GM21515 (cell line): ENCODE data around the gene DUOX1.
"Not testable (repeated sequence)": the region's sequence is repeated elsewhere in the genome, so short reads cannot be mapped to it uniquely, and the experiment has no call there.

ENCODE experiments used
- ATAC-seq: cut with Tn5 transposase; IDR thresholded peaks from one replicate; pipeline ENCODE4 v1.9.1; 2021; ENCODE audit not compliant: unreplicated experiment

Gene DUOX1

DNA sequence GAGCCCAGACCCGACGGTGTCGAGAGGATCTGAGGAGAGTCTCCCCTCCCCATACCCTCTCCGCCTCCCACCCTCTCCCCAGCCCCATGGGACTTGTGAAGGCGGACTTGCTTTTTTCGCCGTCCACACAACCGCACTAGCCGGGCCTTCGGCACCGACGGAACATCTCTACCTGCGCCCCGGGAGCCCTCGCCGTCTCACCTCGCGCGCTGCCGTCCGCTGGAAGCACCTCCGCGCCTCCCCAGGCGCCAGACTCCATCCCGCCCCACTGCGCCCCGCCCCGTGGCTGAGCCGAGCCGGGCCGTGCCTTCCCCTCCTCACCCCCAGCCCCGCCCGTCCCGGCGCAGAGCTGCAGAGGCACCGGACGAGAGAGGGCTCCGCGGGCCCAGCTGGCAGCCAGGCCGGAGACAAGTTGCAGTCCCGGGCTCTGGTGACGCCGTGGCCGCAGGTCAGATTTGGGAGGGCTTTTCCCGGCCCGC is at the start of gene DUOX1, which contains the start of gene DUOXA1:
DUOX1 (plus strand) TSS at position 344 of the 479 bp plus-strand sequence. CDS start 1,973 bp downstream, outside the sequence.
DUOXA1 (minus strand) TSS at position 229 of the 479 bp plus-strand sequence. CDS start 6,865 bp downstream, outside the sequence.
- ATAC-seq, result no peak

DNA sequence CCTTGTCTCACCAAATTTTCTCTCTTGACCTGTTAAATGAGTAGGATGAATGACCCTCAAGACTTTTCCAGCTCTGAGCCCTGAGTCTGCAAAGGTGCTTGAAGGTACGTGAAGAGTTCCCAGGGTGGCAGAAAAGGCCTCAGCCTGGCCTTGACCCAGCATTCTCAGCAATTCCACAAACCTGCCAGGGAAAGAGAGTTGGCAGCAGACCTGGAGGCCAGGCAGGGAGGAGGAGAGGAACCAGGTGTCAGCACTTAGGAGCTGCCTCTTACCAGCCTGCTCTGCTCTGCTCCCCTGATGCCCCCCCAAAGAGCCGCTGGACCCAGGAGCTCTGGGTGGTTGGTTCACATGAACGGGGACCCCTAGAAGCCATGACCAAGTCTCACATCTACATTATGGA is 49.2 kb upstream of the DUOX1 start:
- not testable (repeated sequence) for ATAC-seq

DNA sequence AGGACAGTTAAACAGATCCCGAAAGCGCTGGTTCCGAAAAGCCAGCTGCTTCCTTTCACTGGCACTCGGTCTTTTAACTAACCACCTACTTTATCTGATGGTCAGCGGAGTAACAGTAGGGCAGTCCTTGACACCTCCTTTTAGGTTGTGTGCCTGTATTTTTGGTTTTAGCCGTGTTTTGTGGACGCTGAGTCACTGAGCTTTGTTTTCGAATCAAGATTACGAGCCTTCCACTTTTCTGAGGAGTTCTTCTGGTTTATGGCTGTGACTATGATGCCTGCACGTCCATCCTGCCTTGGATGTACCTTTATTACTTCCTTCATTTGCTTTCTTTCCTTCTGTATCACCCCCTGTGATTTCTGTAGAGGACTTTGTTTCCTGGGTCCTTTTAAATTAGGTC is 47.4 kb upstream of the DUOX1 start:
- not testable (repeated sequence) for ATAC-seq

DNA sequence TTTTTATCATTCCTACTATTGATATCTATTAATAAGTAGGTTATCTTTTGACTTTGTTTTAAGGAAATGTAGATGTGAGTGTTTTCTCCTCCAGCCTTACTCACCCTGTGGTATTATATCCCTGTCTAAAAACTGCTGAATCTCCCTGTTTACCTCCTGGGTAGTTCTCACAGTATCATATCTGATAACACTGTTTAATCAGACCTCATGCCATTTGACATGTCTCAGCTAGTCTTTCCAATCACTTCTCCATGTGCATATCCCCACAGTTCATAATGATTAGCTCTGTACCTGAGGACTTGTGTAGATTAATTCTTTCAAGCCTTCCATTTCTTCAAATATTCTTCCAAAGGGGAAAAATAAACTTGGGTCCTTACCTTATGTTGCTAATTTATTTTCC is 46.6 kb upstream of the DUOX1 start:
- no peak for ATAC-seq

DNA sequence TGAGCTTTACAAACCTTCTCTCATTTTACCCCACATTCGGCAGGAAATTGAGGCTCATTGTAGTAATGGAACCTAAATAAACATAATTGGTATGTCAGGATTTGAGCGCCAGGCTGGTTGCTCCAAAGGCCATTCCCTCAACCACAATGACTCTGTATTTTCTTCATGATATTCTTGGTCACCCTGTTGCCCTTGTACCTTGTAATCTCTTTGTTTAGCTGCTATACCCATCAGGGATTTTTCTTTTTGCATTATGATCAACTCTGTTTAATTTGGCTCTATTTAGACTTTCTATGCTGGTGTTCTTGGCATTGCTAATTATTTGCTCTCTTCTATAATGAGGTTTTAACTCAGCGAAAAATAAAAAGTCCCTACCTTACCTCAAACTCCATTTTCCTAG is 45.6 kb upstream of the DUOX1 start:
- ATAC-seq, result no peak

DNA sequence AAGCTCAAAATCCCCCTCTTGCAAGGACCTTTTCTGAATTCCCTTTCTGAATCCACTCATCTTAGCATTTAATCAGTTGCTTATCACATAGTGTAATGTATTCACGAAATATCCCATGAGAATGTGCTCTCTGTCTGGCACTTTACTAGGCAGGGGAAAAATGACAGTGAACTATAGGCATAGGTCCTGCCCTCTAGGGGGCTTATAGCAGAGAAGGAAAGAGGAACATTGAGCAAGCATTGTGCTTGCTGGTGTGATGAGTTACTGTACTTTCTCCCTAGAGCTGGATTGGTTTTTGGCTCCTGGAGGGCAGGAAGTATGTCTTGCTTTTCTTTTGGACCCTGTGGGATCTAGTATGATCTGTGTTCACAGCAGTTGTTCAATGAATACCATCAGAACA is 42.3 kb upstream of the DUOX1 start:
- ATAC-seq, result no peak

DNA sequence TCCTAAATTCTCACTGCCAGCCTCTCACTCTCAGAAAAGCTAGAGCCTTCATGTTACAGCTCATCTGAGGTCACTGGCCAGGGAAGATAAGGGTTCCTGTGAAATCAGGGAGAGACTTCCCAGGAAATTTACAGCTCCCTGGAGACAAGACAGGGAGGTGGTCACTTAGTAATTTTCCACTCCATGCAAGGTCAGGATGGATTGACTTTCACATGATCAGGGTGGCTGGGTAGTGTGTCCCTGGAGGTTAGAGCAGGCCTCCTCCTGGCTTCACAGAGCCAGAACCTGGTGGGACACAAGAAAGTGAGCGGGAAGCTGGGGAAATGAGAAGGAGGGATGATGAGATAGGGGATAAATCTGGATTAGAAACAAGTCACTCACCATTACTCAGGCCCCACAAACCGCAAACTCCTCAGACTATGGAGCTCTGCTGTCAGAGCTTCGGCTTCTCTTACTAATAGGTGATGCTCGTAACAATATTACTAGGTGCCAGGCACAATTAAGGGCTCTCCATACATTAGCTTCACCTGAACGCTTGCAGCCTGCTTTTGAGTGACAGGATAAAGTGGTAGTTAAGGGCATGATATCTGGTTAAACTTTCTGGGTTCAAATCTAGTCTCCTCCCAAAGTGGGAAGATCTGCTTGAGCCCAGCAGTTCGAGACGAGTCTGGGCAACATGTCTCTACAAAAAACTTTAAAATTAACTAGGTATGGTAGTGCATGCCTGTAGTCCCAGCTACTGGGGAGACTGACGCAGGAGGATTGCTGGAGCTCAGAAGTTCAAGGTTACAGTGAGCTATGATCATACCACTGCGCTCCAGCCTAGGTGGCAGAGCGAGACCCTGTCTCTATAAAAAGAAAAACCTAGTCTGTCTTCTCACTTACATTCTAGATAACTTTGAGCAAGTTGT is 40.7 kb upstream of the DUOX1 start:
- ATAC-seq, result no peak

DNA sequence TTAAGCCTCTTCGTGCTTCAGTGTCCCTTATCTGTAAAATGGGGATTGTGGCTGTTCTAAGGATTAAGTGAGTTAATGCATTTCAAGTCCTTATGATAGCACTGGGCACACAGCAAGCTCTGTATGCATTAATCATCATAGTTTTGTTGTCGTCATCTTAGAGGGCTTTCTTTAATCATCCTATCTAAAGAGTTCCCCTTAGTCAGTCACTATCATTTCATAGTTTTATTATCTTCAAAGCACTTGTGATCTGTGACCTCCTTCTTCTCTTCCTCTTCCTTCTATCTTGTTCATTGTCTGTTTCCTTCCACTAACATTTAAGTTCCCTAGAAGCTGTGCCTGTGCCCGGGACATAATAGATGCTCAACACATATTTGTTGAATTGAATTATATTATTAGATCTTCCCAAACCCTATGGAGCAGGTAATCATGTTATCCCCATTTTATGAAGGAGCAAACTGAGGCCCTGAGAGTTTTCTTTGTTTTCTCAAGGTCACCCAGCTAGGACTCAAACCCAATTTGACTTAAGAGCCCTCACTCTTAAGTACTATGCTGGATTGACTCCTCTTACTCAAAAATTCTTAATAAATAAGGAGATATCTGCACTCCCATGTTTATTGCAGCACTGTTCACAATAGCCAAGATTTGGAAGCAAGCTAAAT is 40.0 kb upstream of the DUOX1 start:
- no peak for ATAC-seq

DNA sequence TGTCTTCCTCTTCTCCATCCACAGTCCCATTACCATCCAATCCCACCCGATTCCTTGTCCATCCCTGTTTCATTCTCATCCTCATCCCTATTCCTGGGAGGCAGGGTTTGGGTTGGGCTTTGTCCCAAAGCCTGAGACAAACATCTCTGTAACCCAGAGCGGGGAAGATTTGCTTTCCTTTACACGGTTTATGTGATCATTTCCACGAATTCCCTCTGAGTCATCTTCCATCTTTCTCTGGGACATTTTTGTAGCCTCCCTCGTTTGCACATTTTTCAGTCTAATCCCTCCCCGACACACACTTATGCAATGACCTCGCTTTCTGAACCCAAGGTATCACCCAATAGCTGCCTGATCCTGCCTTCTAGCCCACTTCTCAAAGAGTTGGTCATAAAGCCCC is 38.6 kb upstream of the DUOX1 start:
- ATAC-seq, result no peak

DNA sequence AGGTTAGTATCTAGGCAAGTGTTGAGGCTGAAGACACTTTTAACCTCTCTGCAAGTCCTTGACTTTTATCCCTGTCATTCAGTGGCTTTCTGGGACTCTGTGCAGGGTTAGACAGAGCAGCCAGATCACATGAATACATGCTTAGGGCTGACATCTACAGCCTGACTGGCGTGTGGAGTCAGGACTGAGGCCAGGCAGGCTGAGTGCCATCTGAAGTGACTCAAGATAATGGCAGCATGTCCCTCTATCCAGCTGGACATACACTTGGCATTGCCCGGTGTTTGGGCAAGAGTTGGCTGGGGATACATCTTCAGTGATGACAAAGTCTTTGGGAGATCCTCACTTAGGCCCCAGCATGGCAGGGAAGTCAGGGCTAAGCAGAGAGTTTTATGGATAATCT is 38.2 kb upstream of the DUOX1 start:
- ATAC-seq, result no peak

DNA sequence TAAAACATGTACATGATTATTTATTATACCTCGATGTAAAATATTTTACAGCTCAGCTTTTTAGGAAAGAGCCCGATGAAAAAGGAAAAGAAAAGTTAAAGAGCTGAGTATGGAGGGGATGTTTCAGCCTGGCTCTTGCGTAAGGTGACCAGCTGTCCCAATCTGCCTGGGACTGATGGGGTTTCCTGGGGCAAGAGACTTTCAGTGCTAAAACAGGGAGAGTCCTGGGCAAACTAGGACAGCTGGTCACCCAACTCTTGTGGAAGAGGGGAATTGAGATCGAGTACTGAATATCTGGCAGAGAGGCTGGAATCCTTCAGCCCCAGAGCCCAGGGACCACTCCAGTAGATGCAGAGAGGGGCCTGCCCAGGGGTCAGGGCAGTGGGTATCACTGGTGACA is 36.8 kb upstream of the DUOX1 start:
- ATAC-seq, result no peak

DNA sequence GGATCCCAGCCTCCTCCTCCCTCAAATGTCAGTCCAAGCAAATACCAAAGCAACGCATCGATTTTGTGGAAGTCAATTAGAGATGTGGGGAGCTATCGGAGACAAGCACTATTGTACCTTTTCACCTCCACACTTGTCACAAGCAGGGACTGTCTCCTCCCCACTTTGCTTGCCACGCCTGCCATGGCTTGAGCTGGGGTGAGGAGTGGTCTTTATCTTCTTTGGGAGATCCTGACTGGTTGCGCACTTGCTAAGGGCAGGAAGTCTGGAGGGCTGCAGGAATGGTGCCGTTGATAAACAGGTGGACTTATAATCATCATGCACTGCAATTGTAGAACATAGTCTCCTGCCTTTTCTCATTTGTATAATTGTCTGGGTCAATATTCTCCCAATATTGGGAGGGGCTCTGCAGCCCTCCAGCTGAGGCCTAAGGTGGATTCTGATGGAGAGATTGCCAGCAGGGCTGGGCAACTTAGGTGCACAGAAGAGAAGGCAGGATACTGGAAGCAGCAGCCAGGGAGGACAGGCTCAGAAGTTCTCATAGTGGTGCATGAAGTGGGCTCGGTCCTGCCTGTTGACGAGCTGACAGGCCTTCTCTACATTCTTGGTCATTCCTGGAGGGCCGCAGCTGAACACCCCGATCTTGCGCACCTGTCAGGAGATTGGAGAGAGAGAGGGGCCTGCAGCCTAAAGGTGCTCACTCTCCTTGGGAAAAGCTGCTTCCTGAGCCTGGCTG is 36.0 kb upstream of the DUOX1 start:
- ATAC-seq, result no peak

DNA sequence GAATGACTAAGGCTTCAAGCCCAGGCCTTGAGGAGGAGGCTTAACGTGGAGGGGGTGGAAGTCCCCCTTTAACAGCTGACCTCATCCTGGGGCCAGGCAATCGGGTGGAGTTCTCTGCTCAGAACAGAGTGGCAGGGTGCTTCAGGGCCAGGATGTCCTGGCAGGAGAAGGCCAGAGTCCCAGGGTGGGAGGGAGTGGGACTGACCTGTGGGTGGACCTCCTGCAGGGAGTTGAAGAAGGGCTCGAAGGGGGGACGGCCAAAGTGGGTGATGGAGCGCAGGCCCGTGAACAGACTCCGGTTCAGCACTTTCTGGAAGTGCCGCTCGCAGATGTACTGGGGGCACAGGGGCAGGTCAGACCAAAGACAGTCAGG is 35.5 kb upstream of the DUOX1 start:
- ATAC-seq, result no peak

DNA sequence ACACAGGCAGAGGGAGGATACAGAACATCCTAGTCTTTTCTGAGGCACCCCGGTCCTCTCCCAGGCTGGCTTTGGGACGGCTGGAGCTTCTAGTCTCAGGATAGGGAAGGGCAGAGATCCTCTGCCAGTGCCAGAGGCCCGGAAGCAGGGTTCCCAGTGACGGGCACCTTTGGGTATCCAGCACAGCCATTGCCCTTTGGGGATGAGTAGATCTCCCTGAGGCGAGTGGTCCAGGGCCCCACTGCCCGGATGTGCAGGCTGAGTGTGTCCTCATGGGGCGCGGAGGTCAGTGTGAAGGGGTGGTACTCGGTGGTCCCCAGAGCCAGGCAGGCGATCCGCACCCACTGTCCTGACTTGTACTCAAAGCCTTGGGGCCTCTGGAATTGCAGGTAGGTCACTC is 34.1 kb upstream of the DUOX1 start:
- ATAC-seq, result no peak

DNA sequence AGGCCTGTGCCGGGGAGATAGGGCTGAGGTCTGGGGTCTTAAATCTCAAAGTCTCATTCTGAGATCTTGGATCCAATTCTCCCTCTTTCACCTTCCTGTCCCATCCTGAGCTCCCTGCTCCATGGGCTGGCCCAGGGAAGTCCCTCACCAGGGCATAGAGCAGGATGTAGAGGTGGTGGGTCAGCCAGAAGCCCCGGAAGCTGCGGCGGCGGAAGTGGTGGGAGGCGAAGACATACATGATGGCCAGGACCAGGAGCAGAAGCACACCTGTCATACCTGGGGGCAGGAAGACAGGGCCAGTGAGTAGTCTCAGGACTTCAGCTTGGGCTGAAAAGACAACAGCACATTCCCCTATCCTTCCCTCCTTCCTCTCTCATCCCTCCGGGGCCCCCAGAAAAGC is 32.3 kb upstream of the DUOX1 start:
- no peak for ATAC-seq

DNA sequence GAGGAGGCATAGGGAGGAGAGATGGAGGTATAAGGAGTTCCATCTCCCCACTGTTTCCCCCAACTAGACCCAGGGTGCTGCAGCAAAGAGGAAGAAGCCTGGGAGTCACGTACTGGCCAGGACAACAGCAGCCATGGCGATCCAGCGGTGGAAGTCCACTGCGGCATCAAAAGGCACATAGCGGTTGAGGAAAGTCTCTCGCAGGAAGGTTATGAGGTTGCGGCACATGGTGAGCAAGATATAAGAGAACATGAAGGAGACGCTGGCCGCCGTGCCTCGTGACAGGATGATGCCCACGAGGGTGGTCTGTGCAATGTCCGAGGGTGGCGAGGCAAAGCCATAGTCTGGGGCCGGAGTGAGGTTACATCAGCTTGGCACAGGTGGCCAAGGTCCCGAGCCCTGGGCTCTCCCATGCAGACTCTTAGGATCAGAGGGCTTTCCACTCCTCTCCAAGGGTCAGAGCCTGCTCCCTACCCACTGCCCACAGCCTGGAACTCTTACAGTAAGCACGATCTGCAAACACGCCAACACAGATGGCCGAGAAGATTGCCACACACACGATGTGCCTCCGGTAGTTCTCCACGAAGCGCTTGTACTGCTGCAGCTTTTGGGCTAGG is 30.1 kb upstream of the DUOX1 start:
- no peak for ATAC-seq

DNA sequence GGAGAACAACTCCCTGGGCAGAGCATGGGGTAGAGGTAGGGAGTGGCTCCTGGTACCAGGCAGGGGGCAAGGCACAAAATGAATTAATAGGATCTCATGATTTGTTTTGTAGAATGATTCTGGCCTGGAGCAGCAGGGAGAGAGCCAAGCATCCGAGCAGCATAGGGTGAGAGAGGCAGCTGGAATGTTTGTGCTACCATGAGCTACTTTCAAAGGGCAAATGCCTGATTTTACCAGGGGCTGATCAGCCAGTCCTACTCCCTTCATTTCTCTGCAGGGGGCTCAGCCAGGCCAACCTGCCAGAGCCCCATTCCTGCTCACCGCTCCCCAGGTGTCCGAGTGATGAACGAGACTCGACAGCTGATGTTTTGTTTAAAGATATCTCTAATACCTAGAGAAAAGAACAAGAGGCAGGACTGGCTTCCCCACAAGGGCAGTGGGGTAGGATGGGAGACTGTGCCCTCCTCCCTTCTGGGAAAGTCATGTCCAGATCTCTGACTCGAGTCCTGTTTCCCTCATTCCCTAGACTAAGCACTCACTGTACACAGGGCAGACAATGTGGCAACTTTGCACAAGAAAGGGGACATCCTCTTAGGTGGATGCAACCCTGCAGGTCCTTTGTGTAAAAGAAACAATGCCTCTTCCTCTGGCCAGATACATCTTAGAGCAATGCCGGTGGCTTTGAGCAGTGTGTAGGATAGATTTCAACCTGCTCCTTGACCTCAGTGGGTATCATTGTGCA is 28.7 kb upstream of the DUOX1 start:
- no peak for ATAC-seq

DNA sequence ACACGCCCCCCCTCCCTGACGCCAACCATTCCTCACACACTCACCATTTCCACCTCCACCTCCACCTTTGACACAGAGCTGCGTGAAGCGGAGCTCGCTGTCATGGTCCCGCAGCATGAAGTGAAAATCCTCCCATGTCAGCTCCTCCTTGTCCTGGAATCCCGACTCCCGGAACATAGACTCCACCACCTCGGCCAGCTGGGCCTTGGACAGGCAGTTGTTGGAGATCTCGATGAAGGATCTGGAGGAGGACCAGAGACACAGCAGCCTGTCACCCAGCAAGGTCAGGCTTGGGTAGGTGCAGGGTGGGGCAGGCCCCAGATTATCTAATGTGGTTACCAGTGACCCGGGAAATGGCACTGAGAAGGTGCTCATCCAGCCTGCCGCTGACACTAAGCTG is 28.0 kb upstream of the DUOX1 start:
- ATAC-seq, result no peak

DNA sequence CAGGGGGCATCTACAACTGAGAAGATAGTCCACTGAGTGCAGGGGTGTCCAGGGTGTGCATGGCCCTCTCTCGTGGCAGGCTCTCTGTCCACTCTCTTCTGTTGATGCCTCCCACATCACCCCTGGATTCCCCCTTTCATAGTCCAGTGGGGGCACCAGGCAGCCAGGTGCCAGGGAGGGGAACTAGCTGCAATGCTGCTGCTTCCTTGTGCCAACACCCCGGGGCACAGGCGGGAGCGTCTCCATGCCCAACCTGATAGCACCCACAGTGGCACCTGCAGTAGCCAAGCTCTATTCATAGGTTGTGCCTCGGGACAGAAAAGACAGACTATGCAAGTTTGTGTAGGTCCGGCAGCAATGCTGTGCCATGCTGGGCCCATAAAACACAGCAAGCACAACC is 27.6 kb upstream of the DUOX1 start:
- no peak for ATAC-seq

DNA sequence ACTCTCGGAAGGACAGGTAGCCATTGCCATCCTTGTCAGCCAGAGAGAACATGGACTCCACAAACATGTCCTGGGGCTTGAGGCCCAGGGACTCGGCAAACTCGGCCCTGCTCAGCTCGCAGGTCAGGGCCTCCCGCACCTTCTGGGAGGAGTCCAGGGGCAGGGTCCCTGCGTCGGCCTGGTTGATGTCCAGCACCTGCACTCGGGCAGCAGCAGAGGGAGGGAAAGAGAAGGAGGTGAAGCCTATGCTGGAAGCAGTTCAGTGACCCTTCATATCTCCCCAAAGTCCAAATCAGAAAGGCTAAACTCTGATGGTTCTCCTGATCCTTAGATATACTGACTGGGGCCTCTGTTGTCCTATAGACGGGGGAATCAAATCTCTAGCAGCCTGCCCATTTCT is 25.6 kb upstream of the DUOX1 start:
- not testable (repeated sequence) for ATAC-seq
